Measurements from ENCODE around the gene SEPTIN6.

GRCh38 chrX:119667111-119667878, 25.7 kb downstream of the SEPTIN6 start:
- TF ChIP-seq CTCF (conservative IDR thresholded peaks at IDR 0.05) (no peak), ZFX (IDR thresholded peaks at IDR 0.05) (no peak)
